Measurements from ENCODE around the gene EMC1.
"Not testable (repeated sequence)": the region's sequence is repeated elsewhere in the genome, so short reads cannot be mapped to it uniquely, and the experiment has no call there.

The EMC1 gene

DNA sequence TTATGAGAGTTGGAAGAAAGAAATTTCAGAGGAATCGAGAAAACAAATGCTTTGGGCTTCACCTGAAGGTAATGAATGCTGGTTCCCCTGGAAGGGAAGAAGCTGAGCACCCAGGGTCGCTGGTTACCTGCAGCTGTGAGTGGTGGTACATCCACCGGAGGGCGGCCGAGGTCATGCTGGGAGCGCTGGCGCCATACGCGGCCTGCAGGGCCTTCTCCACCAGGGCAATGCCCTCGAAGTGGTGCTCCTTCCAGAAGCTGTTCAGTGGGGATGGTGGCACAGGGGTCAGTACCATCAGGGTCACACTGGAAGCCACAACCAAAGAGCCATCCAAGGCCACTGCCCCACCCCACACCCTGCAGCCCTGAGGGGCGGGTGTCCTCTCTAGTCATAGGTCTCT, 17.1 kb upstream of the EMC1 start:
- TF ChIP-seq, protein P1, sequence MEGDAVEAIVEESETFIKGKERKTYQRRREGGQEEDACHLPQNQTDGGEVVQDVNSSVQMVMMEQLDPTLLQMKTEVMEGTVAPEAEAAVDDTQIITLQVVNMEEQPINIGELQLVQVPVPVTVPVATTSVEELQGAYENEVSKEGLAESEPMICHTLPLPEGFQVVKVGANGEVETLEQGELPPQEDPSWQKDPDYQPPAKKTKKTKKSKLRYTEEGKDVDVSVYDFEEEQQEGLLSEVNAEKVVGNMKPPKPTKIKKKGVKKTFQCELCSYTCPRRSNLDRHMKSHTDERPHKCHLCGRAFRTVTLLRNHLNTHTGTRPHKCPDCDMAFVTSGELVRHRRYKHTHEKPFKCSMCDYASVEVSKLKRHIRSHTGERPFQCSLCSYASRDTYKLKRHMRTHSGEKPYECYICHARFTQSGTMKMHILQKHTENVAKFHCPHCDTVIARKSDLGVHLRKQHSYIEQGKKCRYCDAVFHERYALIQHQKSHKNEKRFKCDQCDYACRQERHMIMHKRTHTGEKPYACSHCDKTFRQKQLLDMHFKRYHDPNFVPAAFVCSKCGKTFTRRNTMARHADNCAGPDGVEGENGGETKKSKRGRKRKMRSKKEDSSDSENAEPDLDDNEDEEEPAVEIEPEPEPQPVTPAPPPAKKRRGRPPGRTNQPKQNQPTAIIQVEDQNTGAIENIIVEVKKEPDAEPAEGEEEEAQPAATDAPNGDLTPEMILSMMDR (IDR thresholded peaks at IDR 0.05; ENCODE audit: low read depth, low read length): no peak
- no peak for DNase-seq (ENCODE audit: extremely low read depth, low read depth)

DNA sequence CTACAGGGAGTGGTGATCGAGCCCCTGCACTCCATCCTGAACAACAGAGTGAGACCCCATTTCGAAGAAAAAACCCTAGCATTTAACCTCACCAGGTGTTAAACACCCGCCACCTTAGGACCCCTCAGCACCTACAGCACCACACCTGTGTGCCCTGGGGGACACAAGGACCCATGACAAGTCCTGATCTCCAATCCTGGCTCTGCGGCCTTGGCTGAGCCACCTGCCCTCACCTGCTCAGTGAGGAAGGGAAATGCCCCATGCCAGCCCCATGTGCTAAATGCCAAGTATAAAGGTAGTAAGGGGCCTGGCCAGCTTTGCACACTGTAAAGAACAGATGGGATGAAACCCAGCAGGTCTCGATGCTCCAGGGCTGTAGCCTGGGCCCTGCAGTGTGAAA, 11.4 kb upstream of the EMC1 start:
- TF ChIP-seq, protein P1 (IDR thresholded peaks at IDR 0.05; ENCODE audit: low read depth, low read length): no peak
- no peak for DNase-seq (ENCODE audit: extremely low read depth, low read depth)

DNA sequence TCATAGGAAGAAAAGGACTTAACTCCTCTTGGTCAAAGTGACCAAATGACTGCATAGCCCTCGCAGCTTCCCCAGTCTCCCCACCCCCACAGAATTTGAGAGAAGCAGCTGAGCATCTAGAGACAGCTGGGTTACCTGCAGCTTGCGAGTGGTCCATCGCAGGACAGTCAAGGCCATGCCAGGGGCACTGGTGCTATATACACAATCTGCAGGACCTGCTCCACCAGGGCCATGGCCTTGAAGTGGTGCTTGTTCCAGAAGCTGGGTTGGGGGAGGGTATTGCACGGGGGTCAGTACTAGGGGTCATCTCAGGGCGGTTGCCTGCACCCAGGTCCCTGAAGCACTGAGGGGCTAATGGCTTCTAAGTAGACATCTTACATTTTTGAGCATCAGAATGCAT, 10.7 kb upstream of the EMC1 start:
- DNase-seq (ENCODE audit: extremely low read depth, low read depth): no peak

DNA sequence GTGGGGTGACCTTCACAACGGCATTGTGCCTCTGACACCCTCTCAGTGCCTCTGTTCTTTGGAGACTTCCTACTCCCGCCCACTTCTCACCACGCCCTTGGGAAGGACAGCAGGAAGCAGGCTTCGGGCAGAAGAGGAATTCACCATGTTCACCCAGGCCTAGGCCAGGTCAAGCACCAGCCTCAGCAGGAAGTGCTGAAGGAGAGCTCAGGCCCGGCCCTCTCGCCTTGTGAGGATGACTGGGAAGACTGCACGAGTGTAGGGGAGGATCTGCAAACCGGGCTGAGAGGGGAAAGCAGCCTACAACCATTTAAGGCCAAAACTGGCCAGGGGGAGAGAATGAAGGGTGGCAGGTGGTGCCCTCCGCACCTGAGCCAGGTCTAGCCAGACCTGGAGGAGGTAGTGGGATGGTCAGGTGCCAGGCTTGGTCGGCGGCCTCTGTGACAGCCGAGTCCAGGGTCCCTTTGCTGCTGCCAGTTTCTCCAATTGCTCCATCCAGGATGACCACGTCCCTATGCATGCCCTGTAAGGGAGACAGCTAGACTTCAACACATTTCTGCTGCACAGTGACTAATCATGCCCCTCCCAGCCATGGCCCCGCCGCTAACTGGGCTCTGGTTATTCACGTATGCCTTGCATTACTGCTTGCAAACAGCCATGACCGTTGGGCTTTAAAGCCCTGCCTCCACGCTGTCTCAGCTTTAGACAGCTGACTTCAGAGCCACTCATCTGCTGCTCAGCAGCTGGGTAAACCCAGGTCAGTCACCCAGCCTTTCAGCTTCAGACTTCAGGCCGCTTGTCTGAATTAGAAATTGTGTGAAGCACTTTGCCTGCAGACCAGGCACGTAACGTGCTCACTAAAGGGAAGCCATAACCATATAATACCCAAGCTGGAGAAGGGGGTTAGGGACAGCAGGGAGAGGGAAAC, 9.2 kb upstream of the EMC1 start:
- TF ChIP-seq, protein P1 (IDR thresholded peaks at IDR 0.05; ENCODE audit: low read depth, low read length): no peak
- peak; percentile 95 for DNase-seq (ENCODE audit: extremely low read depth, low read depth)

More for the DNA sequence above, 10.7 kb upstream of the EMC1 start:
- TF ChIP-seq, protein P1 (IDR thresholded peaks at IDR 0.05; ENCODE audit: low read depth, low read length): no peak

DNA sequence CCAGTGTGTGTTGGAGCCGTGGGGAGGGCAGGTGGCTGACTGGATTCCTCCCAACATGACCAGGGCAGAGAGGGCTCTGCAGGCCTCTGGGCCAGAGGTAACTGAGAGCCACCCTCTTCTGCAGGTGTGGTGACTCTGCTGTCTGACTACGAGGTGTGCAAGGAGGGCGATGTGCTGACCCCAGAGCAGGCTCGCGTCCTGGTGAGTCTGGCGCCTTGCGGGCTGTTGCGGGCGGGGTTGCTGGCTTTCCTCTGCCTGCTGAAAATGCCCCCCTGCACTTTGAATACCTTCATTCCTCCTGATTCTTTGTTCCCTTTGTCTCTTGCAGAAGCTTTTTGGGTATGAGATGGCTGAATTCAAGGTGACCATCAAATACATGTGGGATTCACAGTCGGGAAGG, 7.0 kb upstream of the EMC1 start:
- TF ChIP-seq, protein P1 (IDR thresholded peaks at IDR 0.05; ENCODE audit: low read depth, low read length): no peak
- DNase-seq (ENCODE audit: extremely low read depth, low read depth): no peak

DNA sequence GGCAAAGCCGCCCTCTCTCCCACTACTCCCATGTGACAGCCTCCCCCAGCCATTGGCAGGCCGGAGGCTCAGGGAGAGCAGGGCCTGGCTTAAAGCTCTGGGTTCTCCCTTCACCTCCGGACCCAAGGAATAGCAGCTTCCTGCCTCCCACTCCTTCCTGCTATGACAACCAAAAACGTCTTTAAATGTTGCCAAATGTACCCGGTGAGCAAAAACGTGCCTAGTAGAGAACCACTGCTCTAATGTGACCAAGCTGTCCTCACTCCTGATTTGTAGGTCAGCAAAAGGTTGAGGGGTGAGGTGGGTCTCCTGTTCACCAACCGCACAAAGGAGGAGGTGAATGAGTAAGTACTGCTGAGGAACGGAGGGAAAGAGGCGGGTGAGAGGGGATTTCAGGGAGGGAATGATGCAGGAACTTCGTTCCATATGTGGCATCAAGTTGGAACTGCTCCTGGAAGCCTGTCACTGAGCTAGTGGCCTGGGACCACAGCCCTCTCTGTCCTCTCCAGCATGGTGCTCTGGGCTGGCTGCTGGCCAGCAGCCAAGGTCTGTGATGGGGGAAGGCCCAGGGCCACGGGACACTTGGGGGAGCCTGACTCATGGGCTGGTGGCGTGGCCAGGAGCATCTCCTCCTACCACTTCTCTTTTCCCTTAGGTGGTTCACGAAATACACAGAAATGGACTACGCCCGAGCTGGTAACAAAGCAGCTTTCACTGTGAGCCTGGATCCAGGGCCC, 6.0 kb upstream of the EMC1 start:
- TF ChIP-seq, protein P1 (IDR thresholded peaks at IDR 0.05; ENCODE audit: low read depth, low read length): no peak
- no peak for DNase-seq (ENCODE audit: extremely low read depth, low read depth)

DNA sequence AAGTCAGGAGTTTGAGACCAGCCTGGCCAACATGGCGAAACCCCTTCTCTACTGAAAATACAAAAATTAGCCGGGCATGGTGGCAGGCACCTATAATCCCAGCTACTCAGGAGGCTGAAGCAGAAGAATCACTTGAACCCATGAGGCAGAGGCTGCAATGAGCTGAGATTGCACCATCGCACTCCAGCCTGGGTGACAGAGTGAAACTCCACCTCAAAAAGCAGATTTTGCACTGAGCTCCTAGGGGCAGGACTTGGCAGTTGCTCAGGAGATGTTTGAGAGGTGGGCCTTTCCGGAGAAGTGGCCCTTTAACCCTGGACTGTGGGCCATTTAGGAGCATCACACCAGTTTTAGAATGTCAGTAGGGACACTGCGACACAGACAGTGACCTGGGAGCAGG, 5.0 kb upstream of the EMC1 start:
- DNase-seq (ENCODE audit: extremely low read depth, low read depth): not testable (repeated sequence)
